AG04450 (cell line): ENCODE results near the gene FGGY. TPM values are rescaled to one million over a fixed set of nuclear protein-coding genes. Genes with fewer than 3 reads are reported as not detected.
A peak's percentile ranks its signal among the peaks of the same experiment; 100 is the strongest.

Experiments
- CTCF ChIA-PET: fragments of 300-600, 350-600 bp; formaldehyde crosslinking; extraction: SDS; loops from one replicate; lab custom pipeline; 2022; ENCODE audit warnings: antibody characterized with exemption, inconsistent platforms; lab: Charles Lee
- POLR2A ChIA-PET: fragments of 350-600 bp; formaldehyde crosslinking; extraction: SDS; loops from one replicate; lab custom pipeline; 2021; ENCODE audit warnings: antibody characterized with exemption, inconsistent platforms; lab: Yijun Ruan, JAX
- DNase-seq: peaks from one replicate; pipeline ENCODE4 v3.0.0-alpha.2; 2011; ENCODE audit warnings: low read depth, low spot score
- H3K27ac ChIP-seq: one replicate; pipeline ENCODE4 v1.5.1; 2012; ENCODE audit warnings: low read depth, low read length, control low read depth
- H3K27me3 ChIP-seq: one replicate; pipeline ENCODE4 v1.6.0; 2012; ENCODE audit warnings: low read length; ENCODE audit not compliant: control insufficient read depth, insufficient read depth
- H3K4me3 ChIP-seq: 2 replicates; pipeline ENCODE4 v1.5.1; 2011; ENCODE audit warnings: mild to moderate bottlenecking, low read depth, low read length, control low read depth
- H3K9me3 ChIP-seq: 2 replicates; pipeline ENCODE4 v1.5.1; 2012; ENCODE audit warnings: low read length; ENCODE audit not compliant: control insufficient read depth, insufficient read depth
- CTCF ChIP-seq: IDR thresholded peaks from 2 replicates; pipeline ENCODE4 v1.5.1; 2011; ENCODE audit warnings: low read depth, low read length, control low read depth, inconsistent platforms
- polyA plus RNA-seq: library from polyadenylated mRNA; depleted of rRNA; stranded (reverse); fragments of >200 nt; gene quantifications from 2 replicates; pipeline ENCODE4 v1.2.3, GENCODE V29; 2011

The FGGY gene
- polyA plus RNA-seq, 1 experiment = 11.8 TPM

- Histone ChIP-seq H3K27me3 (no peaks in the 10 kb centered on the region), H3K27ac (peak overlapping the region; percentile 93), H3K4me3 (no peak overlapping the region), H3K9me3 (no peaks in the 10 kb centered on the region)
- ChIA-PET CTCF (interaction anchor here (0.6 to 0.7 kb wide), 2 partner anchors 29 to 245 kb away, joined by 3 to 5 read pairs; no protein-coding TSS in a partner anchor), POLR2A (interaction anchor here (0.6 to 4.6 kb wide), 15 partner anchors 9 to 1042 kb away, joined by 3 to 38 read pairs (median 6); partner anchors contain the start of genes FGGY and JUN)
- DNase-seq = peak; percentile 76
- no peak for TF ChIP-seq CTCF
These were observed 433.4 kb downstream of the FGGY start for GRCh38 chr1:59730302-59730701.

GRCh38 chr1:59730759-59731478, 434.0 kb downstream of the FGGY start:
- peak overlapping the region; percentile 93 for H3K27ac ChIP-seq
- POLR2A ChIA-PET = interaction anchor here (0.6 to 4.6 kb wide), 16 partner anchors 8 to 947 kb away, joined by 3 to 38 read pairs (median 6); partner anchors contain the start of genes FGGY and JUN
- CTCF ChIA-PET = interaction anchor here (1.1 kb wide), 1 partner anchor 29 kb away, joined by 5 read pairs; no protein-coding TSS in a partner anchor
- H3K4me3 ChIP-seq = no peak overlapping the region
- peak; percentile 95 for DNase-seq
- no peaks in the 10 kb centered on the region for H3K9me3 ChIP-seq
- no peak for TF ChIP-seq CTCF
- no peaks in the 10 kb centered on the region for H3K27me3 ChIP-seq

GRCh38 chr1:59731591-59731990, 434.7 kb downstream of the FGGY start:
- ChIA-PET CTCF (interaction anchor here (1.1 to 1.6 kb wide), 2 partner anchors 28 to 33 kb away, joined by 4 to 5 read pairs; no protein-coding TSS in a partner anchor), POLR2A (interaction anchor here (0.9 to 4.6 kb wide), 9 partner anchors 8 to 948 kb away, joined by 3 to 38 read pairs (median 4); partner anchors contain the start of gene JUN)
- no peak for DNase-seq
- Histone ChIP-seq H3K27me3 (no peaks in the 10 kb centered on the region), H3K27ac (peak overlapping the region; percentile 93), H3K4me3 (no peak overlapping the region), H3K9me3 (peaks cover 1% of the 10 kb centered on the region; the same call in 1 of the 2 replicates)
- no peak for TF ChIP-seq CTCF

GRCh38 chr1:59732214-59732955, 435.5 kb downstream of the FGGY start:
- Histone ChIP-seq H3K9me3 (peaks cover 6% of the 10 kb centered on the region), H3K27me3 (no peaks in the 10 kb centered on the region), H3K27ac (peak overlapping the region; percentile 93), H3K4me3 (no peak overlapping the region)
- no peak for DNase-seq
- ChIA-PET POLR2A (interaction anchor here (0.7 to 4.6 kb wide), 7 partner anchors 18 to 949 kb away, joined by 4 to 38 read pairs (median 8); partner anchors contain the start of gene JUN), CTCF (interaction anchor here (1.1 to 1.6 kb wide), 3 partner anchors 27 to 993 kb away, joined by 3 to 5 read pairs (median 4); no protein-coding TSS in a partner anchor)
- TF ChIP-seq CTCF = no peak
